ENCODE measurements around the gene SLC46A3. TPM values are rescaled to one million over a fixed set of nuclear protein-coding genes. Genes with fewer than 3 reads are reported as not detected.
A peak's percentile ranks its signal among the peaks of the same experiment; 100 is the strongest.

Gene SLC46A3
- total and polyA plus RNA-seq, 10 of the 15 experiments (the other 5 are each of a cell fraction or from before 2014, with no cell fraction given): 2.9 to 15.6 (median 9.4) TPM

- SMC1A ChIA-PET (ENCODE audit: uncharacterized antibody, unreplicated experiment): interaction anchor here (0.5 to 11.4 kb wide), 12 partner anchors 10 to 516 kb away, joined by 3 to 270 read pairs (median 3); no protein-coding TSS in a partner anchor
- Histone ChIP-seq H3K79me2 (ENCODE audit: control insufficient read depth, insufficient read depth, low read length) (peaks cover 85% of the 10 kb centered on the region), H3K4me1 (ENCODE audit: control insufficient read depth, insufficient read depth, low read length) (0 out of 2 replicates have a peak, but pooled peaks cover 4% of the 10 kb centered on the region), H3K4me3 (peak overlapping the region; percentile 80), H4K20me1 (ENCODE audit: control insufficient read depth, insufficient read depth) (no peaks in the 10 kb centered on the region; the same call in 1 of the 2 replicates), H3K4me2 (ENCODE audit: control insufficient read depth, insufficient read depth) (peak overlapping the region; percentile 89), H3K27me3 (replicated peaks in 1 of 2; ENCODE audit: control insufficient read depth in 2 of 2, insufficient read depth in 2 of 2, low read length in 1 of 2) (no peaks in the 10 kb centered on the region), H3K36me3 (ENCODE audit: control insufficient read depth in 2 of 2, insufficient read depth in 2 of 2, low read length in 1 of 2) (peaks cover 0 to 14% of the 10 kb centered on the region in 2 experiments; a peak in 3 of 4 replicates), H2AFZ (ENCODE audit: control insufficient read depth, low read depth, low read length) (peak overlapping the region; percentile 68), H3K9me3 (replicated peaks; ENCODE audit: control insufficient read depth, insufficient read depth, low read length) (no peaks in the 10 kb centered on the region), H3K27ac (ENCODE audit: control insufficient read depth, insufficient read depth) (peak overlapping the region; percentile 99), H3K9ac (ENCODE audit: control insufficient read depth, insufficient read depth, low read length) (peak overlapping the region; percentile 99)
- peak; percentile 26 for ATAC-seq
- 2% methylated on average over 8 of the region's 8 CpGs for WGBS (ENCODE audit: insufficient coverage, insufficient replicate concordance, low lambda C conversion rate, missing lambda C conversion rate)
- RAD21 ChIA-PET (ENCODE audit: unreplicated experiment): interaction anchor here (0.8 to 8.1 kb wide), 13 partner anchors 11 to 333 kb away, joined by 3 to 196 read pairs (median 3); partner anchors contain the start of gene SLC46A3
- no peak for DNase-seq (ENCODE audit: low read depth, low spot score)
- in situ Hi-C loops (cut with MboI) (no loop called here), intact Hi-C loops (cut with micrococcal nuclease; ENCODE audit: unreplicated experiment) (loop anchor here (1.0 to 10.0 kb wide), 6 partner anchors 17 to 604 kb away; partner anchors contain the start of gene PAN3)
- no peak for TF ChIP-seq TBL1XR1 (IDR thresholded peaks at IDR 0.05; ENCODE audit: low read depth, low read length)
- no peak for TF ChIP-seq EZH2 (IDR thresholded peaks at IDR 0.05; ENCODE audit: borderline replicate concordance, control insufficient read depth, low read depth, low read length)
- no peak for TF ChIP-seq CBX5 (IDR thresholded peaks at IDR 0.05; ENCODE audit: low read depth)
- CTCF ChIA-PET: interaction anchor here (0.6 to 8.1 kb wide), 5 partner anchors 19 to 334 kb away, joined by 3 to 139 read pairs (median 3); no protein-coding TSS in a partner anchor
- POLR2A ChIA-PET: interaction anchor here (0.8 to 5.7 kb wide), 6 partner anchors 15 to 334 kb away, joined by 3 to 84 read pairs (median 3); no protein-coding TSS in a partner anchor
- no peak for FAIRE-seq
- no TSS peak for BruUV-seq (replicated peaks)
Measured at GRCh38 chr13:28658539-28658795, 60.3 kb downstream of the SLC46A3 start.

GRCh38 chr13:28657784-28658538 lies 60.8 kb downstream of the SLC46A3 start:
- 0 out of 2 replicates have a peak, but pooled peaks cover 4% of the 10 kb centered on the region for H3K4me1 ChIP-seq (ENCODE audit: control insufficient read depth, insufficient read depth, low read length)
- in situ Hi-C loops (cut with MboI) (no loop called here), intact Hi-C loops (cut with micrococcal nuclease; ENCODE audit: unreplicated experiment) (loop anchor here (1.0 to 10.0 kb wide), 6 partner anchors 17 to 603 kb away; partner anchors contain the start of gene PAN3)
- no peaks in the 10 kb centered on the region; the same call in 1 of the 2 replicates for H4K20me1 ChIP-seq (ENCODE audit: control insufficient read depth, insufficient read depth)
- H3K27me3 ChIP-seq (replicated peaks in 1 of 2; ENCODE audit: control insufficient read depth in 2 of 2, insufficient read depth in 2 of 2, low read length in 1 of 2): no peaks in the 10 kb centered on the region
- FAIRE-seq: peak; percentile 52
- ATAC-seq: peak; percentile 29
- peak; percentile 51 for DNase-seq (ENCODE audit: low read depth, low spot score)
- H3K79me2 ChIP-seq (ENCODE audit: control insufficient read depth, insufficient read depth, low read length): peaks cover 85% of the 10 kb centered on the region
- ChIA-PET POLR2A (interaction anchor here (0.8 to 5.7 kb wide), 7 partner anchors 15 to 333 kb away, joined by 3 to 84 read pairs (median 3); no protein-coding TSS in a partner anchor), CTCF (interaction anchor here (0.6 to 8.1 kb wide), 4 partner anchors 18 to 334 kb away, joined by 3 to 139 read pairs (median 10); no protein-coding TSS in a partner anchor), SMC1A (ENCODE audit: uncharacterized antibody, unreplicated experiment) (interaction anchor here (0.9 to 11.4 kb wide), 9 partner anchors 17 to 516 kb away, joined by 3 to 270 read pairs (median 5); no protein-coding TSS in a partner anchor), RAD21 (ENCODE audit: unreplicated experiment) (interaction anchor here (0.8 to 8.1 kb wide), 12 partner anchors 10 to 333 kb away, joined by 3 to 196 read pairs (median 3); partner anchors contain the start of gene SLC46A3)
- 4% methylated on average over 12 of the region's 12 CpGs for WGBS (ENCODE audit: insufficient coverage, insufficient replicate concordance, low lambda C conversion rate, missing lambda C conversion rate)
- peak overlapping the region; percentile 89 for H3K4me2 ChIP-seq (ENCODE audit: control insufficient read depth, insufficient read depth)
- H3K27ac ChIP-seq (ENCODE audit: control insufficient read depth, insufficient read depth): peak overlapping the region; percentile 99
- H3K9ac ChIP-seq (ENCODE audit: control insufficient read depth, insufficient read depth, low read length): peak overlapping the region; percentile 99
- H2AFZ ChIP-seq (ENCODE audit: control insufficient read depth, low read depth, low read length): peak overlapping the region; percentile 68
- no peaks in the 10 kb centered on the region for H3K9me3 ChIP-seq (replicated peaks; ENCODE audit: control insufficient read depth, insufficient read depth, low read length)
- BruUV-seq (replicated peaks): TSS peak; percentile 88
- H3K4me3 ChIP-seq: peak overlapping the region; percentile 80
- H3K36me3 ChIP-seq (ENCODE audit: control insufficient read depth in 2 of 2, insufficient read depth in 2 of 2, low read length in 1 of 2): peaks cover 0 to 9% of the 10 kb centered on the region in 2 experiments; a peak in 3 of 4 replicates
- TF ChIP-seq IKZF2 (IDR thresholded peaks at IDR 0.05) (no peak), HDGF (IDR thresholded peaks at IDR 0.05) (no peak), HDAC6 (IDR thresholded peaks at IDR 0.05; ENCODE audit: unreplicated experiment) (no peak), BMI1 (IDR thresholded peaks at IDR 0.05; ENCODE audit: borderline replicate concordance) (peak; percentile 19; the same call in 1 of the 2 replicates), POLR2AphosphoS5 (IDR thresholded peaks at IDR 0.05; ENCODE audit: low read length) (0 out of 2 replicates have a peak, but pooled peaks have one; percentile 34), ESRRA (IDR thresholded peaks at IDR 0.05; ENCODE audit: low read length) (no peak), ZNF24 (IDR thresholded peaks at IDR 0.05) (peak; percentile 52; the same call in 1 of the 2 replicates), ZNF687 (IDR thresholded peaks at IDR 0.05) (peak; percentile 61)

Data from GM12878 (cell line).